ENCODE measurements around the gene LIFR. TPM values are rescaled to one million over a fixed set of nuclear protein-coding genes. Genes with fewer than 3 reads are reported as not detected.

The LIFR gene, protein sequence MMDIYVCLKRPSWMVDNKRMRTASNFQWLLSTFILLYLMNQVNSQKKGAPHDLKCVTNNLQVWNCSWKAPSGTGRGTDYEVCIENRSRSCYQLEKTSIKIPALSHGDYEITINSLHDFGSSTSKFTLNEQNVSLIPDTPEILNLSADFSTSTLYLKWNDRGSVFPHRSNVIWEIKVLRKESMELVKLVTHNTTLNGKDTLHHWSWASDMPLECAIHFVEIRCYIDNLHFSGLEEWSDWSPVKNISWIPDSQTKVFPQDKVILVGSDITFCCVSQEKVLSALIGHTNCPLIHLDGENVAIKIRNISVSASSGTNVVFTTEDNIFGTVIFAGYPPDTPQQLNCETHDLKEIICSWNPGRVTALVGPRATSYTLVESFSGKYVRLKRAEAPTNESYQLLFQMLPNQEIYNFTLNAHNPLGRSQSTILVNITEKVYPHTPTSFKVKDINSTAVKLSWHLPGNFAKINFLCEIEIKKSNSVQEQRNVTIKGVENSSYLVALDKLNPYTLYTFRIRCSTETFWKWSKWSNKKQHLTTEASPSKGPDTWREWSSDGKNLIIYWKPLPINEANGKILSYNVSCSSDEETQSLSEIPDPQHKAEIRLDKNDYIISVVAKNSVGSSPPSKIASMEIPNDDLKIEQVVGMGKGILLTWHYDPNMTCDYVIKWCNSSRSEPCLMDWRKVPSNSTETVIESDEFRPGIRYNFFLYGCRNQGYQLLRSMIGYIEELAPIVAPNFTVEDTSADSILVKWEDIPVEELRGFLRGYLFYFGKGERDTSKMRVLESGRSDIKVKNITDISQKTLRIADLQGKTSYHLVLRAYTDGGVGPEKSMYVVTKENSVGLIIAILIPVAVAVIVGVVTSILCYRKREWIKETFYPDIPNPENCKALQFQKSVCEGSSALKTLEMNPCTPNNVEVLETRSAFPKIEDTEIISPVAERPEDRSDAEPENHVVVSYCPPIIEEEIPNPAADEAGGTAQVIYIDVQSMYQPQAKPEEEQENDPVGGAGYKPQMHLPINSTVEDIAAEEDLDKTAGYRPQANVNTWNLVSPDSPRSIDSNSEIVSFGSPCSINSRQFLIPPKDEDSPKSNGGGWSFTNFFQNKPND
- total RNA-seq, result 100 to 1,000 TPM in 3 of 4 donors, 10 to 100 TPM in 1; 73.3 to 269 (median 185) TPM

DNA sequence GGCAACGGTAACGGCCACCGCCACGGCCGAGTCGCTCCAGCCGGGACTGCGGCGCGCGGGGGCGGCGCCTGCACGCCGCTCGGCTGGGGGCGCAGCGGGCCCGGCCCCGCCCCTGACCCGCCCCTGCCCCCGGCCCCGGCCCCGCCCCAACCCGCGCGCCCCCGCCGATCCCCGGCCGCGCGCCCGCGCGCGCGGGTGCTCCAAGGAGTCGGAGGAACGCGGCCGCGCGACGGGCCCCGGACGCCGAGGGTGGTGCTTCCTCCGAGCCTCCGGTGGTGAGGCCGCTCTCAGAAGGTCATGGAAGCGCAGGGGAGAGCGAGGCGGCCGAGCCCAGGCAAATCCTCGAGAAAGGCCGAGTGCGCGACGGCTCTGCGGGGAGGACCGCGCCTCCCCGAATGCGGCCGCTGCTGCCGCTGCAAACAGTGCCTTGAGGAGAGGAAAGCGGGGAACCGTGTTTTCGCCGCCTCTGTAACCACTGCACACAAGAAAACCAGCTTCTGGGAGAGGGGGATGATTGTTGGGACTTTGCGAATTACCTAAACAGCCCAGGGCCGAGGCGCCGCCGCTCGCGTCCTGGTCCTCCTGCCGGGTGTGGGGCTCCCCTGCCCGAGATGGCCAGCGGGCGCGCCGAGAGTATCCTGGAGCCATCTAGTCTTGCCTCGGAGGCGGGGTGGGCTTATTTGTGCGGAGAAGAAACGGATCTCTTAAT, at the start of gene LIFR:
Gene LIFR (minus strand): TSS at position 48 of the 709 bp plus-strand sequence. CDS start 25,999 bp downstream, outside the sequence.
- TF ChIP-seq, protein P1, sequence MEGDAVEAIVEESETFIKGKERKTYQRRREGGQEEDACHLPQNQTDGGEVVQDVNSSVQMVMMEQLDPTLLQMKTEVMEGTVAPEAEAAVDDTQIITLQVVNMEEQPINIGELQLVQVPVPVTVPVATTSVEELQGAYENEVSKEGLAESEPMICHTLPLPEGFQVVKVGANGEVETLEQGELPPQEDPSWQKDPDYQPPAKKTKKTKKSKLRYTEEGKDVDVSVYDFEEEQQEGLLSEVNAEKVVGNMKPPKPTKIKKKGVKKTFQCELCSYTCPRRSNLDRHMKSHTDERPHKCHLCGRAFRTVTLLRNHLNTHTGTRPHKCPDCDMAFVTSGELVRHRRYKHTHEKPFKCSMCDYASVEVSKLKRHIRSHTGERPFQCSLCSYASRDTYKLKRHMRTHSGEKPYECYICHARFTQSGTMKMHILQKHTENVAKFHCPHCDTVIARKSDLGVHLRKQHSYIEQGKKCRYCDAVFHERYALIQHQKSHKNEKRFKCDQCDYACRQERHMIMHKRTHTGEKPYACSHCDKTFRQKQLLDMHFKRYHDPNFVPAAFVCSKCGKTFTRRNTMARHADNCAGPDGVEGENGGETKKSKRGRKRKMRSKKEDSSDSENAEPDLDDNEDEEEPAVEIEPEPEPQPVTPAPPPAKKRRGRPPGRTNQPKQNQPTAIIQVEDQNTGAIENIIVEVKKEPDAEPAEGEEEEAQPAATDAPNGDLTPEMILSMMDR (IDR thresholded peaks at IDR 0.05; ENCODE audit: low read depth), result no peak

DNA sequence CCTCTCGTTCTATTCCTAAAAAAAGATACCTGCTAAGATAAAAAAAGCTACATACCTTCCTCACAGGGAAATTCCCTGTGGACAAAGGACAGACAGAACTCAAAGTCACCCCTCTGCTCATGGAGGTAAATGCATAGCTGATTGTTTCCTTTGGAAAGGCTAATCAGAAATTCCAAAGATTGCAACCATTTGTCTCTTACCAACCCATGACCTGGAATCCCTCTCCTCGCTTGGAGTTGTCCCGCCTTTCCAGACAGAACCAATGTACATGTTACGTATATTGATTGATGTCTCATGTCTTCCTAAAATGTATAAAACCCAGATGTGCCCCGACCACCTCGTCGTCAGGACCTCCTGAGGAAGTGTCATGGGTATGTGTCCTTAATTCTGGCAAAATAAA, 49.2 kb upstream of the LIFR start:
- TF ChIP-seq, protein P1 (IDR thresholded peaks at IDR 0.05; ENCODE audit: low read depth), result no peak

DNA sequence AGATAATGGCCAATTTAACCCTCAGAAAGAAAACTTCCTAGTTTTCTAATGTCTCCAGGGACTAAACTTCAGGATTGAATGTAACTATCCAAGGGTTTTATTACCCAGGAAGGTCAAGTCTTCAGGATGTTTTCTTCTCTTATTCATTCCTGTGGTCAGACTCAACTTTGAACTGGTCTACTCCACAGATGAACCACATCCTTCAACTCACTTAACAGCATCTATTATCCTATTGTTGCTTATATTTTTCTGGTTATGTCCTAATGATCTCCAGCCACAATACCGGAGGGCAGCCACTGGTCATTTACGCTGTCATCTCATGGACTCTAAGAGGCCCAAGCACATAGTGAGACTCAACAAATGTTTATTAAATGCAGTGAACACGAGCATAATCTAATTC, 47.2 kb upstream of the LIFR start:
- TF ChIP-seq, protein P1 (IDR thresholded peaks at IDR 0.05; ENCODE audit: low read depth), result no peak

DNA sequence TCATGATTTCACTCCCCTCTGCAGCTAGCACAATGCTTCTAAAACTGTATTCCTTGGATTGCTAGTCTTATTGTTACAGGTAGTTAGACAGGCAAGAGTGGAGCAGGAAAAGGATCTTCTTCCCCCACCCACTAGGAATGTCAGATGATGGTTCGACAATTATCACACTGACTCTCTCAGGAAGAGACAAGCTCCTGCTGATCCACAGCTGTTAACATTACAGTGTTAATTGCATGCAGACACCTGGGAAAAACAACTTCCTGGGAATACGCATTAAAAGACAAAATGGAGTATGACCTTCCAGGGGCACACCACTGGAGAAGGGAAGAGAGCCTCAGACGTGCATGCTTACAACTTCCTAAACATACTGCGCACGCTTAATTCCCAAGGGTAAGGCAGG, 46.2 kb upstream of the LIFR start:
- TF ChIP-seq, protein P1 (IDR thresholded peaks at IDR 0.05; ENCODE audit: low read depth), result no peak

DNA sequence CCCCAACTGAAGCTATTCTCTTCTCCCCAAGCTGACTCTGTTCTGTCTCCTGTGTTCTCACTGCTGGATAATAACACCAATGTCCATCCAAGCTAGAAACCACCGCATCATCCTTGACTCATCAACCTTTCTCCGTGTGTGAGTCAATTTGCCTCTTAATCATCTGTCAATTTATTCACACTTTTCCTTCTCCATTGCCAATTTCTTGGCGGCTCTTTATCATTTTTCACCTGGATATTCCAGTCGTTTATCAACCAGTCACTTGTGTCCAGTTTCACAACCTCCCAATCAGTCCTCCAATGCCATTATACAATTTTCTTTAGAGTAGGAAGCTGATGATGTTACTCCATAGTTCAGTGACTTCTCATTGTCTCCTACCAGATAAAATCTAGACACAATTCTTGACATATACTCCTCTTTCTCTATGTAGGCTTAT, 45.4 kb upstream of the LIFR start:
- TF ChIP-seq, protein P1 (IDR thresholded peaks at IDR 0.05; ENCODE audit: low read depth), result no peak

DNA sequence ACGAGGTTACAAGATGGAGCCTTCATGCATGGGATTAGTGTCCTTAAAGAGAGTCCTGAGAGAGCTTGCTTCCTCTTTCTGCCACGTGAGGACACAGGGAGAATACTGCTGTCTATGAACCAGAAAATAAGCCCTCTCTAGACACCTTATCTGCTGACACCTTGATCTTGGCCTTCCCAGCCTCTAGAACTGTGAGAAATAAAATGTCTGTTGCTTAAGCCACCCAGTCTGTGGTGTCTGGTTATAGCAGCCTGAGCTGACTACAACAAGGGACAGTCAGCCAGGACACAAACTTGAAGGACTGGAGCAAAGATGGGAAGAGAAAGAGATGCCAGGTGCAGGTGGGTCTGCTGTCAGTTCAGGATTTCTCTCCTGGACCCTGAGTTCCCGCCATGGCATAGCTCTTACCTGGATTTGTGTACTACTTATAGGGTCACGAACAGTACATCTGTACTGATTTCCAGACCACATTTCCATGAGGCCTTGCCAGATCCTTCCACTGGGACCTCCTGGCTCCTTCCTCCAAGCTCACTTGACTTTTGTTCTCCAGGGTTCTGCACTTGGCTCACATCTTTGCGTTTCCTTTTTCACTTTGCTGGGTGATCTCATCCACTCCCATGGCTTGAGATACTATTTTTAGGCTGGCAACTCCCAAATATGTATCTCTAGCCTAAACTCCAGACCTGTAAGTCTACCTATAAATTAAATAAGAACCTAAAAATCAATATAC, 44.9 kb upstream of the LIFR start:
- TF ChIP-seq, protein P1 (IDR thresholded peaks at IDR 0.05; ENCODE audit: low read depth), result no peak

Data from subcutaneous adipose tissue (tissue), 4 donors.